Adrenal gland (tissue), 5 donors: ENCODE data around the gene TAPBPL.
"Not testable (repeated sequence)": the region's sequence is repeated elsewhere in the genome, so short reads cannot be mapped to it uniquely, and the experiment has no call there.

ENCODE experiments used
- POLR2A ChIP-seq, 2 donors: fragments of 450-650 bp; IDR thresholded peaks; one replicate each; pipeline ENCODE4 v1.6.1; 2017; ENCODE audit warnings: antibody characterized with exemption in 2 of 2, mild to moderate bottlenecking in 2 of 2, moderate library complexity in 1 of 2
- TF ChIP-seq, protein P1 (sequence below), 6 experiments: fragments of 450-650 bp in 4 of 6; fragments of 200-600 bp in 2 of 6; sonication (generic) in 1 of 6; IDR thresholded peaks; 1 replicate in 5 of 6; 2 replicates in 1 of 6; pipeline versions ENCODE4 v1.5.1 to v1.8.0; 2016 to 2021; ENCODE audit warnings: antibody characterized with exemption in 6 of 6, mild to moderate bottlenecking in 2 of 6, moderate library complexity in 1 of 6
- donor health status: DM: no; HTN: no; CAD: no.

DNA sequence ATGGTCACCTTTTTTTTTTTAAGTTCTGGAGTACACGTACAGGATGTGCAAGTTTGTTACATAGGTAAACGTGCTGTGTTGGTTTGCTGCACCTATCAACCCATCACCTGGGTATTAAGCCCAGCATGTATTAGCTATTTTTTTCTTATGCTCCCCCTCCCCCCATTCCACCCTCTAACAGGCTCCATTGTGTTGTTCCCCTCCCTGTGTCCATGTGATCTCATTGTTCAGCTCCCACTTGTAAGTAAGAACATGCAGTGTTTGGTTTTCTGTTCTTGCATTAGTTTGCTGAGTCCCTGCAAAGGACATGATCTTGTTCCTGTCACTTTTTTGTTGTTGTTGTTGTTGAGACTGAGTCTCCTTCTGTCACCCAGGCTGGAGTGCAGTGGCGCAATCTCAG lies 45.4 kb downstream of the TAPBPL start:
- TF ChIP-seq, protein P1, sequence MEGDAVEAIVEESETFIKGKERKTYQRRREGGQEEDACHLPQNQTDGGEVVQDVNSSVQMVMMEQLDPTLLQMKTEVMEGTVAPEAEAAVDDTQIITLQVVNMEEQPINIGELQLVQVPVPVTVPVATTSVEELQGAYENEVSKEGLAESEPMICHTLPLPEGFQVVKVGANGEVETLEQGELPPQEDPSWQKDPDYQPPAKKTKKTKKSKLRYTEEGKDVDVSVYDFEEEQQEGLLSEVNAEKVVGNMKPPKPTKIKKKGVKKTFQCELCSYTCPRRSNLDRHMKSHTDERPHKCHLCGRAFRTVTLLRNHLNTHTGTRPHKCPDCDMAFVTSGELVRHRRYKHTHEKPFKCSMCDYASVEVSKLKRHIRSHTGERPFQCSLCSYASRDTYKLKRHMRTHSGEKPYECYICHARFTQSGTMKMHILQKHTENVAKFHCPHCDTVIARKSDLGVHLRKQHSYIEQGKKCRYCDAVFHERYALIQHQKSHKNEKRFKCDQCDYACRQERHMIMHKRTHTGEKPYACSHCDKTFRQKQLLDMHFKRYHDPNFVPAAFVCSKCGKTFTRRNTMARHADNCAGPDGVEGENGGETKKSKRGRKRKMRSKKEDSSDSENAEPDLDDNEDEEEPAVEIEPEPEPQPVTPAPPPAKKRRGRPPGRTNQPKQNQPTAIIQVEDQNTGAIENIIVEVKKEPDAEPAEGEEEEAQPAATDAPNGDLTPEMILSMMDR (IDR thresholded peaks at IDR 0.05) = not testable (repeated sequence)
- TF ChIP-seq POLR2A (IDR thresholded peaks at IDR 0.05) = not testable (repeated sequence)
